HG02973 (cell line): Measurements from ENCODE around the gene PDIA6.

Experiments used
- ATAC-seq: cut with Tn5 transposase; IDR thresholded peaks from one replicate; pipeline ENCODE4 v1.9.1; 2021; ENCODE audit warnings: moderate library complexity; ENCODE audit not compliant: unreplicated experiment

PDIA6 gene

GRCh38 chr2:10768063-10768507, 44.5 kb downstream of the PDIA6 start:
- no peak for ATAC-seq

- ATAC-seq, result no peak
Observed at GRCh38 chr2:10765914-10766313, 46.7 kb downstream of the PDIA6 start.

- no peak for ATAC-seq
Observed at GRCh38 chr2:10765461-10765860, 47.1 kb downstream of the PDIA6 start.

- ATAC-seq, result no peak
Observed at GRCh38 chr2:10764896-10765295, 47.7 kb downstream of the PDIA6 start.

GRCh38 chr2:10764096-10764785, 48.3 kb downstream of the PDIA6 start:
- ATAC-seq, result no peak

GRCh38 chr2:10763461-10763800, 49.2 kb downstream of the PDIA6 start:
- ATAC-seq, result no peak

- ATAC-seq, result no peak
Observed at GRCh38 chr2:10762651-10763460, 49.7 kb downstream of the PDIA6 start.

- ATAC-seq, result no peak
Observed at GRCh38 chr2:10761591-10761990, 51.0 kb downstream of the PDIA6 start.

- no peak for ATAC-seq
Observed at GRCh38 chr2:10760794-10761504, 51.6 kb downstream of the PDIA6 start.

- no peak for ATAC-seq
Observed at GRCh38 chr2:10759151-10759714, 53.4 kb downstream of the PDIA6 start.

GRCh38 chr2:10757814-10758286, 54.7 kb downstream of the PDIA6 start:
- no peak for ATAC-seq

GRCh38 chr2:10755621-10756020, 57.0 kb downstream of the PDIA6 start:
- ATAC-seq, result no peak

GRCh38 chr2:10753876-10754275, 58.7 kb downstream of the PDIA6 start:
- ATAC-seq, result no peak

GRCh38 chr2:10753156-10753555, 59.4 kb downstream of the PDIA6 start:
- no peak for ATAC-seq

GRCh38 chr2:10752236-10752635, 60.3 kb downstream of the PDIA6 start:
- no peak for ATAC-seq

- no peak for ATAC-seq
Observed at GRCh38 chr2:10750610-10751009, 62.0 kb downstream of the PDIA6 start.

GRCh38 chr2:10742666-10743065, 69.9 kb downstream of the PDIA6 start:
- no peak for ATAC-seq

GRCh38 chr2:10741139-10741538, 71.4 kb downstream of the PDIA6 start:
- ATAC-seq, result no peak

- ATAC-seq, result no peak
Observed at GRCh38 chr2:10740226-10740625, 72.4 kb downstream of the PDIA6 start.

GRCh38 chr2:10738192-10738591, 74.4 kb downstream of the PDIA6 start:
- ATAC-seq, result no peak

GRCh38 chr2:10733980-10734379, 78.6 kb downstream of the PDIA6 start:
- no peak for ATAC-seq
